HUES64 (cell line): Measurements from ENCODE around the gene WHAMM. TPM values are rescaled to one million over a fixed set of nuclear protein-coding genes. Genes with fewer than 3 reads are reported as not detected.
"Not testable (repeated sequence)": the region's sequence is repeated elsewhere in the genome, so short reads cannot be mapped to it uniquely, and the experiment has no call there.

ENCODE experiments used
- H3K27ac ChIP-seq: 2 replicates; pipeline ENCODE4 v1.7.0; 2013; ENCODE audit warnings: low read depth, low read length, inconsistent platforms
- H3K27me3 ChIP-seq: 2 replicates; pipeline ENCODE4 v1.6.1; 2013; ENCODE audit warnings: mild to moderate bottlenecking, low read length; ENCODE audit not compliant: insufficient read depth
- H3K36me3 ChIP-seq: 2 replicates; pipeline ENCODE4 v1.6.1; 2013; ENCODE audit warnings: mild to moderate bottlenecking, low read length; ENCODE audit not compliant: insufficient read depth
- H3K4me1 ChIP-seq: 2 replicates; pipeline ENCODE4 v1.6.1; 2013; ENCODE audit warnings: mild to moderate bottlenecking, low read length, moderate library complexity; ENCODE audit not compliant: insufficient read depth
- H3K4me3 ChIP-seq: 2 replicates; pipeline ENCODE4 v1.5.1; 2013; ENCODE audit warnings: mild to moderate bottlenecking, low read length, moderate library complexity
- H3K9ac ChIP-seq: 2 replicates; pipeline ENCODE4 v1.6.1; 2013; ENCODE audit warnings: mild to moderate bottlenecking, low read depth, low read length
- H3K9me3 ChIP-seq: 2 replicates; pipeline ENCODE4 v1.6.1; 2013; ENCODE audit warnings: low read depth, low read length; ENCODE audit not compliant: insufficient read depth
- WGBS: fragments of 150-250, 120-280 bp; methylation state at CpG from one replicate; pipeline ENCODE4 v1.1.7; 2013; ENCODE audit warnings: missing lambda C conversion rate; 5-methylcytosine and 5-hydroxymethylcytosine counted together
- polyA plus RNA-seq, 2 experiments: library from polyadenylated mRNA; stranded (reverse); fragments of 50-300 nt; gene quantifications; one replicate each; pipeline ENCODE4 v1.2.3, GENCODE V29; 2013

The WHAMM gene, protein sequence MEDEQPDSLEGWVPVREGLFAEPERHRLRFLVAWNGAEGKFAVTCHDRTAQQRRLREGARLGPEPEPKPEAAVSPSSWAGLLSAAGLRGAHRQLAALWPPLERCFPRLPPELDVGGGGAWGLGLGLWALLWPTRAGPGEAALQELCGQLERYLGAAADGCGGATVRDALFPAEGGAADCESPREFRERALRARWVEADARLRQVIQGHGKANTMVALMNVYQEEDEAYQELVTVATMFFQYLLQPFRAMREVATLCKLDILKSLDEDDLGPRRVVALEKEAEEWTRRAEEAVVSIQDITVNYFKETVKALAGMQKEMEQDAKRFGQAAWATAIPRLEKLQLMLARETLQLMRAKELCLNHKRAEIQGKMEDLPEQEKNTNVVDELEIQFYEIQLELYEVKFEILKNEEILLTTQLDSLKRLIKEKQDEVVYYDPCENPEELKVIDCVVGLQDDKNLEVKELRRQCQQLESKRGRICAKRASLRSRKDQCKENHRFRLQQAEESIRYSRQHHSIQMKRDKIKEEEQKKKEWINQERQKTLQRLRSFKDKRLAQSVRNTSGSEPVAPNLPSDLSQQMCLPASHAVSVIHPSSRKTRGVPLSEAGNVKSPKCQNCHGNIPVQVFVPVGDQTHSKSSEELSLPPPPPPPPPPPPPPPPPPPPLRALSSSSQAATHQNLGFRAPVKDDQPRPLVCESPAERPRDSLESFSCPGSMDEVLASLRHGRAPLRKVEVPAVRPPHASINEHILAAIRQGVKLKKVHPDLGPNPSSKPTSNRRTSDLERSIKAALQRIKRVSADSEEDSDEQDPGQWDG
- 1.0 TPM for polyA plus RNA-seq (2013, experiment 1 of 2)
- polyA plus RNA-seq (2013, experiment 2 of 2) = 1.6 TPM

GRCh38 chr15:82809308-82810060, at the start of gene WHAMM:
Gene WHAMM, plus strand, starts transcription at chr15:82809628. Its CDS starts 99 bp downstream, at chr15:82809727.
- Histone ChIP-seq H3K36me3 (peaks cover 10% of the 10 kb centered on the region; the same call in 1 of the 2 replicates), H3K4me1 (peaks cover 12% of the 10 kb centered on the region), H3K9me3 (no peaks in the 10 kb centered on the region), H3K4me3 (peak within 1 kb of the TSS; percentile 77), H3K27ac (peak within 1 kb of the TSS; percentile 47; the same call in 1 of the 2 replicates), H3K27me3 (peaks cover 16% of the 10 kb centered on the region), H3K9ac (peak within 1 kb of the TSS; percentile 56)
- WGBS = under 1% methylated on average over 67 of the region's 67 CpGs

DNA sequence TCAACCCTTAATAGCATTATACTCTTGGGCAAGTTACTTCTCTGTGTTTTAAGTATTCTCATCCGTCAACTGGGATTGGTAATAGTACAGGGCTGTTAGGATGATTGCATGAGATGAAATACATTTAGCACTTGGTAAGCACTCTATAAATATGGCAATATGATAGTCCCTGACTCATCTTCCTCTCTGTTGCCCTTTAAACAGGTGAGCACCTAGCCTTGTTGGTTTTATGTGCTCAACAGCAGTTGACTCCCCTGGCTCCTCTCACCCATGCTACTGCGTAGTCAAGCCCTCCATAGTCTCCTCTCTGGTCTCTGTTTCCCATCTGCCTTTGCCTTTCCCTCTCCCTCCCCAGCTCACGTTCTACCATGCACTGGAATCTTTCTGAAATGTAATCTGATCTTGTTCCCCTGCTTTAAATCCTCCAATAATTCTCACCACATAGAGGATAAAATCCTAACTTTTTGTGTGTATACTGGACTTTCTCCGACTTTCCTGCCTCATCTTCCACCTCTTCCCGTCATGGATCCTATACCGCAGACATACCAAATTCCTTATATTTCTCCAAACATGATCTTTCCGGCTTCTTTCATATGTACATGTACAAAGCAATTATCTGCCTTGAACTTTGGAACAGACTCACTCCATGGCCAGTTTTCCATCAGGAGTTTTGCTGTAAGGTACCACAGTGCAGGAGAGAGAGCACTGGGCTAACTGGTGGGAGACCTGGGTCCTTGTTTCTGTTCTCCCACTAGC, 45.9 kb upstream of the WHAMM start:
- Histone ChIP-seq H3K9ac (no peak overlapping the region), H3K36me3 (peaks cover 11% of the 10 kb centered on the region), H3K4me1 (no peaks in the 10 kb centered on the region), H3K27me3 (no peaks in the 10 kb centered on the region), H3K27ac (no peak overlapping the region), H3K4me3 (no peak overlapping the region), H3K9me3 (no peaks in the 10 kb centered on the region)
- 92% methylated on average over 7 of the region's 7 CpGs for WGBS

GRCh38 chr15:82764117-82764490, 45.3 kb upstream of the WHAMM start:
- no peaks in the 10 kb centered on the region for H3K9me3 ChIP-seq
- 89% methylated on average over 4 of the region's 4 CpGs for WGBS

DNA sequence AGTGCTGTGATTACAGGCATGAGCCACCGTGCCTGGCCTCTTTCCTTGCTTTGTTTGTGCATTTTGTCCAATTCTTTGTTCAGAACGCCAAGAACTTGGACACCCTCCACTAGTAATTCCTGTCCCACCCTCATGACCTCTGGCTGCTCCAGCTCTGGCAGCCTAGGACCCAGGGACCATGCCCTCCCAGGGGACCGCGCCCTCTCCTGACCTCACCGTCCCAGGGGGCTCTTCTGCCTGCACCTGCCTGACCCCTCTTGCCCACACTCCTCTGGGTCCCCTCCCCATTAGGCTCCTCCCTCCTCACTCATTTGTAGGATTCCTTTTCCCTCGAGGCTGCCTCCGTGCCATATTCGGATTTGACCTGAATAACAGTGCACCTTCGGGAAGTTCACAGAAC, 44.7 kb upstream of the WHAMM start:
- Histone ChIP-seq H3K4me3 (no peak overlapping the region), H3K27me3 (no peaks in the 10 kb centered on the region), H3K36me3 (0 out of 2 replicates have a peak, but pooled peaks cover 5% of the 10 kb centered on the region), H3K9me3 (no peaks in the 10 kb centered on the region), H3K9ac (no peak overlapping the region), H3K27ac (no peak overlapping the region), H3K4me1 (no peaks in the 10 kb centered on the region)
- 87% methylated on average over 9 of the region's 9 CpGs for WGBS

More at GRCh38 chr15:82764117-82764490, 45.3 kb upstream of the WHAMM start:
- Histone ChIP-seq H3K4me3 (no peak overlapping the region), H3K36me3 (peaks cover 6% of the 10 kb centered on the region; the same call in 1 of the 2 replicates), H3K4me1 (no peaks in the 10 kb centered on the region), H3K27ac (no peak overlapping the region), H3K9ac (no peak overlapping the region), H3K27me3 (no peaks in the 10 kb centered on the region)

- H3K9me3 ChIP-seq, H3K4me1 ChIP-seq, H3K36me3 ChIP-seq, H3K27ac ChIP-seq, H3K27me3 ChIP-seq, H3K4me3 ChIP-seq, H3K9ac ChIP-seq: not testable (repeated sequence)
- 95% methylated on average over 7 of the region's 7 CpGs for WGBS
These were observed 43.2 kb upstream of the WHAMM start for GRCh38 chr15:82766201-82766600.

DNA sequence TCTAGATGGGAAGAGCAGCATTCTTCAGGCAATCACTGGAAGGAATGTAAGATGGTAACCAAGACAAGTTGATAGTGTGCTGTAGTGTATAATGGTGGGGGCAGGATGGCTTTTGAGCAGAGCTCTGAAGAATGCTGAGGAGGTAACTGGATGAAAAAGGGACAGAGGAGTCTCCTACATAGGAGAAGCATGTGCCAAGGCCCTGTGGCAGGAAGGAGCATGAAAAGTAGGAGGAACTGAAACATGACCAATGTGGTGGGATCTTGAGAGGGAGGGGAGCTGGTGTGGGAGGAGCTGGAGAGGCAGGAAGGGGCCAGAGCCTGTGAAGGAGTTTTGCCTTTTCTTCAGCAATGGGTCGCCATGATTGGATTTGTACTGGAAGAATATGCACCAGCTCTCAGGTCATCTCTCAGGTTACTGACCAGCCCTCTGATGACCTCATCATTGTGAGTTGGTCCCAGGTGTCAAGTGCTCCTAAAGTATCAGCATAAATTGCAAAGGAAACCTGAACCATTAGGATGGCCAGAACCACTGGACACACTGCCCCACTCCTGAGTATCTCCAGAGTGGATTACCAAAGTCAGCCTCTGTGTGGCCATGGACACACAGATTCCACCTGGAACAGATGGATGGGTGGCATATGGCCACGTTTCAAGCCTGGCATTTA, 42.1 kb upstream of the WHAMM start:
- Histone ChIP-seq H3K27me3 (no peaks in the 10 kb centered on the region), H3K9me3 (no peaks in the 10 kb centered on the region), H3K36me3 (0 out of 2 replicates have a peak, but pooled peaks cover 2% of the 10 kb centered on the region), H3K27ac (no peak overlapping the region), H3K9ac (no peak overlapping the region), H3K4me1 (no peaks in the 10 kb centered on the region), H3K4me3 (no peak overlapping the region)
- WGBS = 92% methylated on average over 2 of the region's 2 CpGs

DNA sequence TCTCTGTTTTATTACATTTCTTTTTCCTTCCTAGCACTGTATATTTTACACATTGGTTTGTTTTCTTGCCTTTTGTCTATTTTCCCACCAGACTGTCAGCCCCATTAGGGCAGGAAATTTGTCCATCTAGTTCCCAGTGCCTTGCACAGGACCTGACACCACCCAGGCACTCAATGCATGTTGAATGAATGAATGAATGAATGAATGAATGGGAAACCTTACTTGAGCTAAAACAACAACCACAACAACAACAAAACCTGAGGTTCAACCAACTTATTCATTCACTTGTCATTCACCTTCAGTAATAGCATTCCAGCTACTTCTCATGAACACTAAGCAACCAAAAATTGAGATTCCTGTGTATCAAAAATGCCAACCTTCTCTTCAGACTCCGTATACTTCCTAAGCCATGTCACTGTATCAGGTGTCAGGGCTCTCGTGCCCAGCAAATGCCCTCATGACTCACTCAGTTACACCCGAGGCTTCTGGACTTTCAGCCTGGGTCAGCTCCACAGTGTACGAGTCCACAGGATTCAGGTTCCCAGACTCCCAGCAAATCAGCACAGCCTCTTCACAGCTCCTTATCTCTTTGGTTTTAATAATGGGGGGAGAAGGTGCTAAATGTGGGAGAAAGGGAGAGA, 40.9 kb upstream of the WHAMM start:
- WGBS = 91% methylated on average over 4 of the region's 4 CpGs
- no peaks in the 10 kb centered on the region for H3K9me3 ChIP-seq
- no peak overlapping the region for H3K27ac ChIP-seq
- no peak overlapping the region for H3K9ac ChIP-seq
- no peak overlapping the region for H3K4me3 ChIP-seq
- no peaks in the 10 kb centered on the region for H3K36me3 ChIP-seq
- no peaks in the 10 kb centered on the region for H3K4me1 ChIP-seq
- no peaks in the 10 kb centered on the region for H3K27me3 ChIP-seq

GRCh38 chr15:82771789-82772607, 37.4 kb upstream of the WHAMM start:
- H3K27ac ChIP-seq = no peak overlapping the region
- no peaks in the 10 kb centered on the region for H3K9me3 ChIP-seq
- H3K9ac ChIP-seq = no peak overlapping the region
- no peaks in the 10 kb centered on the region for H3K4me1 ChIP-seq
- H3K36me3 ChIP-seq = no peaks in the 10 kb centered on the region
- no peak overlapping the region for H3K4me3 ChIP-seq
- no peaks in the 10 kb centered on the region; the same call in 1 of the 2 replicates for H3K27me3 ChIP-seq
- WGBS = 88% methylated on average over 12 of the region's 12 CpGs

GRCh38 chr15:82774496-82774895, 34.9 kb upstream of the WHAMM start:
- 92% methylated on average over 7 of the region's 7 CpGs for WGBS
- H3K27me3 ChIP-seq = no peaks in the 10 kb centered on the region; the same call in 1 of the 2 replicates
- H3K36me3 ChIP-seq = no peaks in the 10 kb centered on the region
- H3K27ac ChIP-seq = no peak overlapping the region
- no peak overlapping the region for H3K4me3 ChIP-seq
- H3K4me1 ChIP-seq = no peaks in the 10 kb centered on the region
- H3K9me3 ChIP-seq = no peaks in the 10 kb centered on the region
- H3K9ac ChIP-seq = no peak overlapping the region
